ENCODE measurements around the gene GP1BA.

Gene GP1BA

DNA sequence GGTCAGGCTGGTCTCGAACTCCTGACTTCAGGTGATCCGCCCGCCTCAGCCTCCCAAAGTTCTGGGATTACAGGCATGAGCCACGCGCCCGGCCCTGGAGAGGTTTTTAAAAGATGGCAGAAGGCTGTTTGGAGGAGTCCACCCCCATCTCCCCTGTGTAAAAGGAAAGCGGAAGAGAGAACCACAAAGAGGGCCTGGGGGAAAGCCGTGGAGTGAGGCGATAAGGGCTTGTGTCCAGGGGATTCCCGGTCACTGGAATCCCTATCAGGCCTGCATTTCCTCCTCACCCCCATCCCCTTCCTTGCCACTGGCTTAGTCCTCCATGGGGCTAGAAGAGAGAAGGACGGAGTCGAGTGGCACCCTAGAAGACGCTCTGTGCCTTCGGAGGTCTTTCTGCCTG lies at the start of gene GP1BA:
TSS of gene GP1BA (plus strand) at position 315 of the 400 bp plus-strand sequence. CDS start 328 bp downstream, outside the sequence.
- Histone ChIP-seq H3K27ac (ENCODE audit: low read depth, low read length) (no peak within 1 kb of the TSS), H3K36me3 (ENCODE audit: insufficient read depth, low read length) (peaks cover 3% of the 10 kb centered on the region; the same call in 1 of the 2 replicates), H3K27me3 (ENCODE audit: insufficient read depth, low read length) (no peaks in the 10 kb centered on the region), H3K79me2 (ENCODE audit: control insufficient read depth, insufficient read depth, low read length, unreplicated experiment) (no peaks in the 10 kb centered on the region), H3K4me3 (ENCODE audit: low read depth, low read length) (no peak within 1 kb of the TSS), H3K4me1 (ENCODE audit: control insufficient read depth, insufficient read depth, low read length, unreplicated experiment) (peaks cover 9% of the 10 kb centered on the region), H2AFZ (ENCODE audit: low read length, unreplicated experiment) (no peak within 1 kb of the TSS)

DNA sequence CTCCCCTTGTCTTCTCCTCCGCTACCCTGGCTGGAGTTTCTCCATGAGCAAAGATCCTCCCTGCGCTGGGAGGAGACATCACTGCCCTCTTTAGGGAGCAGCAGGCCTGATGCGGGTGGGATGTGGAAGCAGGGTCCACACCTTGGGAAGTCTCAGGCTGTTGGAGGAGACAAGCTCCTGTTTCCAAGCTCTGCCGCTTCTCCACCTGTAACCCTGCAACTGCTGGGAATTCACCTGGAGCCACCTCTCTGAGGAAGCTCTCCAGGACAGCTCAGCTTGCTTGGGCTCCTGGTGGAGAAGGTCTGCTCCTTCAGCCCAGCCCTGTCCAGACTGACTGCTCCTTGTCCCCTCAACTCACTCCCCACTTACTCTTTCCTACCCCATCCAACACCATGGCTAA lies 47.6 kb upstream of the GP1BA start:
- Histone ChIP-seq H3K36me3 (ENCODE audit: insufficient read depth, low read length) (no peaks in the 10 kb centered on the region), H3K4me1 (ENCODE audit: control insufficient read depth, insufficient read depth, low read length, unreplicated experiment) (no peaks in the 10 kb centered on the region), H3K27ac (ENCODE audit: low read depth, low read length) (no peak overlapping the region), H3K27me3 (ENCODE audit: insufficient read depth, low read length) (no peaks in the 10 kb centered on the region), H2AFZ (ENCODE audit: low read length, unreplicated experiment) (no peak overlapping the region), H3K79me2 (ENCODE audit: control insufficient read depth, insufficient read depth, low read length, unreplicated experiment) (no peaks in the 10 kb centered on the region), H3K4me3 (ENCODE audit: low read depth, low read length) (no peak overlapping the region)

DNA sequence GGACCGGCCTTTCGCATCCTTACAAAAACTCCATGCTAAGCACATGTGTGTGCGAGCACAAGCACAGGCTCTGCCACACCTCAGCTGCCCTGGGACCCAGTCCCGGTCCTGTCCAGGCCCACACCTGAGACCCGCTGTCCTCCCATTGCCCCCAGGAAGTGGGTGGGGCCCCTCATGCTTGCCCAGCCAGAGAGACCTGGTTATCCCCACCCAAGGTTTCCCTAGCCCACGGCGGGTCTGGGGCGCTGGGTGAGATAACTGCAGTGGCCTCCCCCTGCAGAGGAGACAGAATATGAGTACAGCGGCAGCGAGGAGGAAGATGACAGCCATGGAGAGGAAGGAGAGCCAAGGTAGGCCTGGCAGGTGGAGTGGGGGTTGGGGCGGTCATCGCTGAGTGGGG lies 45.2 kb upstream of the GP1BA start:
- Histone ChIP-seq H3K4me1 (ENCODE audit: control insufficient read depth, insufficient read depth, low read length, unreplicated experiment) (no peaks in the 10 kb centered on the region), H3K79me2 (ENCODE audit: control insufficient read depth, insufficient read depth, low read length, unreplicated experiment) (no peaks in the 10 kb centered on the region), H2AFZ (ENCODE audit: low read length, unreplicated experiment) (no peak overlapping the region), H3K27ac (ENCODE audit: low read depth, low read length) (no peak overlapping the region), H3K36me3 (ENCODE audit: insufficient read depth, low read length) (no peaks in the 10 kb centered on the region), H3K27me3 (ENCODE audit: insufficient read depth, low read length) (no peaks in the 10 kb centered on the region), H3K4me3 (ENCODE audit: low read depth, low read length) (no peak overlapping the region)

DNA sequence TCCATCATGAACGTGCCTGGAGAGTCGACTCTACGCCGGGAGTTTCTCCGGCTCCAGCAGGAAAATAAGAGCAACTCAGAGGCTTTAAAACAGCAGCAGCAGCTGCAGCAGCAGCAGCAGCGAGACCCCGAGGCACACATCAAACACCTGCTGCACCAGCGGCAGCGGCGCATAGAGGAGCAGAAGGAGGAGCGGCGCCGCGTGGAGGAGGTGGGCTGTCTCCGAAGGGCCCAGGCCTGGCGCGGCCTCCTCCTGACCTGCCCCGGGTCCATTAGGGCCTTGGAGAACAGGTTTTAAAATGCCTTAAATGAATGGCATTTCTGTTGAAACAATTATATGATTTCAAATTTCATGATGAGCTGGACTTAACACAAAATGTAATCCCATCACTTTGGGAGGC lies 44.5 kb upstream of the GP1BA start:
- Histone ChIP-seq H2AFZ (ENCODE audit: low read length, unreplicated experiment) (no peak overlapping the region), H3K4me3 (ENCODE audit: low read depth, low read length) (no peak overlapping the region), H3K4me1 (ENCODE audit: control insufficient read depth, insufficient read depth, low read length, unreplicated experiment) (no peaks in the 10 kb centered on the region), H3K27me3 (ENCODE audit: insufficient read depth, low read length) (no peaks in the 10 kb centered on the region), H3K36me3 (ENCODE audit: insufficient read depth, low read length) (no peaks in the 10 kb centered on the region), H3K27ac (ENCODE audit: low read depth, low read length) (no peak overlapping the region), H3K79me2 (ENCODE audit: control insufficient read depth, insufficient read depth, low read length, unreplicated experiment) (no peaks in the 10 kb centered on the region)

DNA sequence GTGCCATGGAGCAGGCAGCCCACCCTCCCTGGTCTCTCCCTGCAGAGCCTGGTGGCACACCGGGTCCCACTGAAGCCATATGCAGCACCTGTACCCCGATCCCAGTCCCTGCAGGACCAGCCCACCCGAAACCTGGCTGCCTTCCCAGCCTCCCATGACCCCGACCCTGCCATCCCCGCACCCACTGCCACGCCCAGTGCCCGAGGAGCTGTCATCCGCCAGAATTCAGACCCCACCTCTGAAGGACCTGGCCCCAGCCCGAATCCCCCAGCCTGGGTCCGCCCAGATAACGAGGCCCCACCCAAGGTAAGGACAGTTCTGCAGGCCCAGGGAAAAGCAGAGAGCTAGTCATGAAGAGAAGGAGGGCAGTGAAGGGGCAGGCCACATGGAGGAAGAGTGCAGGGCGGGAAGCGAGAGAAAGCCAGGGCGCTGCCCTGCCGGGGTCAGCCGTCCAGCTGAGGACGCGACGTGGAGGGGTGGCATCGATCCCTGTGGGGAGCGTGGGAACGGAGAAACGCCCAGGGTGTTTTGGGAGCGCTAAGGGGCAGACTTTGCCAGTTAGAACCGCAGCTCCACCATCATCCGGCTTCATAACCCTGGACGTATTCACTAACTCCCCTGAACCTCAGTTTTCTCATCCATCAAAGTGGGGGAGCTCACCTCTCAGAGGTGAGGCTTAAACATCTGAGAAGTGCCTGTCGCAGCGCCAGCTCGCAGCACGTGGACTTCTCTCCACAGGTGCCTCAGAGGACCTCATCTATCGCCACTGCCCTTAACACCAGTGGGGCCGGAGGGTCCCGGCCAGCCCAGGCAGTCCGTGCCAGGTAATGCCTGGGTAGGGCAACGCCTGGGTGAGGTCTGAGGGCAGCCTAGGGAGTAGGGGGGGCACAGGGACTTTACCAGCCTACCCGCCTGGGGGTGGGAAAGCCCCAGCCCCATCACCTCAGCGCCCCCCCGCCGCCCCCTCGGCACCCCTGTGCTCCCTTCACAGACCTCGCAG lies 40.4 kb upstream of the GP1BA start:
- H3K79me2 ChIP-seq (ENCODE audit: control insufficient read depth, insufficient read depth, low read length, unreplicated experiment), result no peaks in the 10 kb centered on the region
- H2AFZ ChIP-seq (ENCODE audit: low read length, unreplicated experiment), result no peak overlapping the region
- no peaks in the 10 kb centered on the region for H3K4me1 ChIP-seq (ENCODE audit: control insufficient read depth, insufficient read depth, low read length, unreplicated experiment)
- H3K27me3 ChIP-seq (ENCODE audit: insufficient read depth, low read length), result no peaks in the 10 kb centered on the region
- H3K27ac ChIP-seq (ENCODE audit: low read depth, low read length), result no peak overlapping the region
- peaks cover 2% of the 10 kb centered on the region; the same call in 1 of the 2 replicates for H3K36me3 ChIP-seq (ENCODE audit: insufficient read depth, low read length)
- H3K4me3 ChIP-seq (ENCODE audit: low read depth, low read length), result no peak overlapping the region

DNA sequence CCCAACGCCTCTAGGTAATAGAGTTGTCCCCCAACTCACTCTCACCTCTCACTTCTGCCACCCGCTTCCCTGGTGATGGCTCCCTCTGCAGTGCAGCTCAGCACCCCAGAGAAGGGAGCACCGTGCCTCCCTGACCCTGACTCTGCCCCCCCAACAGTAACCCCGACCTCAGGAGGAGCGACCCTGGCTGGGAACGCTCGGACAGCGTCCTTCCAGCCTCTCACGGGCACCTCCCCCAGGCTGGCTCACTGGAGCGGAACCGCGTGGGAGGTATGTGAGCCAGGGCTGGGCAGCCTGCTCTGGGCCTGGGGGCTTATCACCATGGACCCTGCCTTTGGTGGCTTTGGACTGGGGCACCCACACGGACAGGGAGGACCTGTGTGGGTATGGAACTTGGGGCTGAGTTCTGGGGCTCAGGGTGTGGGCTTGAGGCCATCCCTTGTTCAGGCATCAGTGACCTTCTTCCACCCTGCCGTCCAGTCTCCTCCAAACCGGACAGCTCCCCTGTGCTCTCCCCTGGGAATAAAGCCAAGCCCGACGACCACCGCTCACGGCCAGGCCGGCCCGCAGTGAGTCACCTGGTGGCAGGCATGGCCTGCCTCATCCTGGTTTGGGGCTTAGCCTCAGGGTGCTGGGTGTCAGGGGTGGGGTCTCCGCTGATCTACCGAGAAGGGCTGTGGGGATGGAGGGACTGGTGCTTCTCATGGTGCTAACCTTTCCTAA lies 39.4 kb upstream of the GP1BA start:
- Histone ChIP-seq H3K27ac (ENCODE audit: low read depth, low read length) (no peak overlapping the region), H3K79me2 (ENCODE audit: control insufficient read depth, insufficient read depth, low read length, unreplicated experiment) (no peaks in the 10 kb centered on the region), H3K4me3 (ENCODE audit: low read depth, low read length) (no peak overlapping the region), H3K4me1 (ENCODE audit: control insufficient read depth, insufficient read depth, low read length, unreplicated experiment) (no peaks in the 10 kb centered on the region), H3K27me3 (ENCODE audit: insufficient read depth, low read length) (no peaks in the 10 kb centered on the region), H3K36me3 (ENCODE audit: insufficient read depth, low read length) (peaks cover 2% of the 10 kb centered on the region; the same call in 1 of the 2 replicates), H2AFZ (ENCODE audit: low read length, unreplicated experiment) (no peak overlapping the region)

DNA sequence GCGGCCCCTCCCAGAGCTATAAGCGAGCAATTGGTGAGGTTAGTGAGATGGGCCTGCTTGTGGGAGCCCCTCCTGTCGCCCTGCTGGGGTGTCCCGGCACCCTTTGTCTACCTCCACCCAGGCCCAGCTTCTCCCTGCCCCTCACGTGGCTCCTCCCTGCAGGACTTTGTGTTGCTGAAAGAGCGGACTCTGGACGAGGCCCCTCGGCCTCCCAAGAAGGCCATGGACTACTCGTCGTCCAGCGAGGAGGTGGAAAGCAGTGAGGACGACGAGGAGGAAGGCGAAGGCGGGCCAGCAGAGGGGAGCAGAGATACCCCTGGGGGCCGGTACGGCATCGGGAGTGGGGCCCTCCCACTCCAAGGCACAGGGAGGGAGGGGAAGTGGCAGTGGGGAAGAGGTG lies 38.8 kb upstream of the GP1BA start:
- H3K4me3 ChIP-seq (ENCODE audit: low read depth, low read length), result no peak overlapping the region
- H3K79me2 ChIP-seq (ENCODE audit: control insufficient read depth, insufficient read depth, low read length, unreplicated experiment), result no peaks in the 10 kb centered on the region
- H2AFZ ChIP-seq (ENCODE audit: low read length, unreplicated experiment), result no peak overlapping the region
- H3K27ac ChIP-seq (ENCODE audit: low read depth, low read length), result no peak overlapping the region
- H3K27me3 ChIP-seq (ENCODE audit: insufficient read depth, low read length), result no peaks in the 10 kb centered on the region
- H3K4me1 ChIP-seq (ENCODE audit: control insufficient read depth, insufficient read depth, low read length, unreplicated experiment), result no peaks in the 10 kb centered on the region
- peaks cover 2% of the 10 kb centered on the region; the same call in 1 of the 2 replicates for H3K36me3 ChIP-seq (ENCODE audit: insufficient read depth, low read length)

DNA sequence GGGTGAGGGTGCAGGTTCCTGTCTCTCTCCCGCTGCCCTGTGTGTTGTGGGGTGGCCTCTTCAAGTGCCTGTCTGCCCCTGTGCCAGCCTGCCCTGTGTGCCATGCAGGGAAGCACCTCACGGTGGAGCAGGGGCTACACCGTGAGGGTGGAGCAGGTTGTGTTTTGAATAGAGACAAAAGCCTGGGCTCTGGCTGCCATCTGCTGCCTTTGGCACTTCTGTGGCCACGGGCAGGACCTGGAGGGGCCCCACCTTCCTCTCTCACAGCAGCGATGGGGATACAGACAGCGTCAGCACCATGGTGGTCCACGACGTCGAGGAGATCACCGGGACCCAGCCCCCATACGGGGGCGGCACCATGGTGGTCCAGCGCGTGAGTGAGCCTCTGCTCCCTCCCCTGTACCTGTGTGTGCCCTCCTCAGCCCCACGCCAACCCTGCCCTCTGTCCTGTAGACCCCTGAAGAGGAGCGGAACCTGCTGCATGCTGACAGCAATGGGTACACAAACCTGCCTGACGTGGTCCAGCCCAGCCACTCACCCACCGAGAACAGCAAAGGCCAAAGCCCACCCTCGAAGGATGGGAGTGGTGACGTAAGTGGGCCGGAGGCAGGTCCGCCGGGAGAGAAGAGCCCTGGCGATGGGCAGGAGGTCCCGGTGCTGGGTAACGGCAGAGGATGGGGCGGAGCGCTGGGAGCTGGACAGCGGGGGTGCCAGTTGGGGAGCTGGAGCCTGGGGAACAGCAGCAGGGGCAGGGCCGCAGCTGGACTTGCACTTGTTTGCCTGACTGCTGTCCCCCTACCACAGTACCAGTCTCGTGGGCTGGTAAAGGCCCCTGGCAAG lies 38.1 kb upstream of the GP1BA start:
- Histone ChIP-seq H2AFZ (ENCODE audit: low read length, unreplicated experiment) (no peak overlapping the region), H3K27ac (ENCODE audit: low read depth, low read length) (no peak overlapping the region), H3K4me1 (ENCODE audit: control insufficient read depth, insufficient read depth, low read length, unreplicated experiment) (no peaks in the 10 kb centered on the region), H3K4me3 (ENCODE audit: low read depth, low read length) (no peak overlapping the region), H3K27me3 (ENCODE audit: insufficient read depth, low read length) (no peaks in the 10 kb centered on the region), H3K36me3 (ENCODE audit: insufficient read depth, low read length) (peaks cover 2% of the 10 kb centered on the region; the same call in 1 of the 2 replicates), H3K79me2 (ENCODE audit: control insufficient read depth, insufficient read depth, low read length, unreplicated experiment) (no peaks in the 10 kb centered on the region)

DNA sequence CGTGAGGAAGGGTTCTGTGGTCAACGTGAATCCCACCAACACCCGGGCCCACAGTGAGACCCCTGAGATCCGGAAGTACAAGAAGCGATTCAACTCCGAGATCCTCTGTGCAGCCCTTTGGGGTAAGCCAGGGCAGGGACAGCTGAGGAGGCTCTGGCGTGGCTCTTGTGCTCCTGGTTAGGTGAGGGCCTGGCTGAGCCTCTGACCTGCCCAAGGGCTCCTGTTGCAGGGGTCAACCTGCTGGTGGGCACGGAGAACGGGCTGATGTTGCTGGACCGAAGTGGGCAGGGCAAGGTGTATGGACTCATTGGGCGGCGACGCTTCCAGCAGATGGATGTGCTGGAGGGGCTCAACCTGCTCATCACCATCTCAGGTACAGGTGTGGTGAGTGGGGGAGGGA lies 37.0 kb upstream of the GP1BA start:
- Histone ChIP-seq H3K27ac (ENCODE audit: low read depth, low read length) (no peak overlapping the region), H3K4me3 (ENCODE audit: low read depth, low read length) (no peak overlapping the region), H3K79me2 (ENCODE audit: control insufficient read depth, insufficient read depth, low read length, unreplicated experiment) (no peaks in the 10 kb centered on the region), H3K36me3 (ENCODE audit: insufficient read depth, low read length) (peaks cover 2% of the 10 kb centered on the region; the same call in 1 of the 2 replicates), H3K4me1 (ENCODE audit: control insufficient read depth, insufficient read depth, low read length, unreplicated experiment) (no peaks in the 10 kb centered on the region), H3K27me3 (ENCODE audit: insufficient read depth, low read length) (no peaks in the 10 kb centered on the region), H2AFZ (ENCODE audit: low read length, unreplicated experiment) (no peak overlapping the region)

DNA sequence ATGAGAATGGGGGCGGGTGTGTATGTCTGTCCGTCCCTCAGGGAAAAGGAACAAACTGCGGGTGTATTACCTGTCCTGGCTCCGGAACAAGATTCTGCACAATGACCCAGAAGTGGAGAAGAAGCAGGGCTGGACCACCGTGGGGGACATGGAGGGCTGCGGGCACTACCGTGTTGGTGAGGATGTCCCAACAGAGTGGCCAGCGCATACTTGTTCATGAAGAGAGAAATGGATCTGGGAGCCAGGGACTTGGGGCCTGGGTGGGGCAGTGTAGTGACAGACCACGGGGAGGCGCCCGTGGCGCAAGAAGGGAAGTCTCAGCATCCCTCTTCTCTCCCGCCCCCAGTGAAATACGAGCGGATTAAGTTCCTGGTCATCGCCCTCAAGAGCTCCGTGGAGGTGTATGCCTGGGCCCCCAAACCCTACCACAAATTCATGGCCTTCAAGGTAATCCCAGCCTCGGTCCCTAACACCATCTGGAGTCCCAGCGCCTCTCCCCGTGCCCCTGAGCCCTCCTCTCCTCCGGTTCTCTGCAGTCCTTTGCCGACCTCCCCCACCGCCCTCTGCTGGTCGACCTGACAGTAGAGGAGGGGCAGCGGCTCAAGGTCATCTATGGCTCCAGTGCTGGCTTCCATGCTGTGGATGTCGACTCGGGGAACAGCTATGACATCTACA lies 36.3 kb upstream of the GP1BA start:
- H3K27me3 ChIP-seq (ENCODE audit: insufficient read depth, low read length), result no peaks in the 10 kb centered on the region
- H3K4me1 ChIP-seq (ENCODE audit: control insufficient read depth, insufficient read depth, low read length, unreplicated experiment), result no peaks in the 10 kb centered on the region
- no peak overlapping the region for H2AFZ ChIP-seq (ENCODE audit: low read length, unreplicated experiment)
- H3K36me3 ChIP-seq (ENCODE audit: insufficient read depth, low read length), result peaks cover 2% of the 10 kb centered on the region; the same call in 1 of the 2 replicates
- H3K4me3 ChIP-seq (ENCODE audit: low read depth, low read length), result no peak overlapping the region
- no peak overlapping the region for H3K27ac ChIP-seq (ENCODE audit: low read depth, low read length)
- H3K79me2 ChIP-seq (ENCODE audit: control insufficient read depth, insufficient read depth, low read length, unreplicated experiment), result no peaks in the 10 kb centered on the region

Measured in ACC112 (cell line).